ENCODE measurements around the gene UBXN6.

The UBXN6 gene

DNA sequence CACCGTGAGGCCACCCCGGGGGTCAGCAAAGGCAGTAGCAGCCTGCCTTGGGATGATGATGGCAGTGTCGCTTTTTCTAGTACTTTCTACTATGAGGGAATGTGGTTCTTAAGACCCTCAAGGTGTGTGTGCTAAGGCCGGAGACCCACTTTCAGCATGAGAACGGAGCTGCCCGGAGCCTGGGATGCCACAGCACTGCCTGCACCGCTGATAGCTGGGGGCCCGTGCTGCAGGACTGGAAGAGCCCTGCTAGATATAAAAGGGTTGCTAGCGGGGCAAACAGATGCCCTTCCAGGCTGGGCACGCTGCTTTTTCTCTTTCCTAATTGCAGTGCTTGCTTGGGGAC lies 46.2 kb upstream of the UBXN6 start:
- TF ChIP-seq CTCF (IDR thresholded peaks at IDR 0.05; ENCODE audit: insufficient read depth, low read depth, low read length, missing control alignments): no peak
- no peak for DNase-seq (ENCODE audit: low read depth)
- H3K4me3 ChIP-seq (ENCODE audit: low read length): no peak overlapping the region

DNA sequence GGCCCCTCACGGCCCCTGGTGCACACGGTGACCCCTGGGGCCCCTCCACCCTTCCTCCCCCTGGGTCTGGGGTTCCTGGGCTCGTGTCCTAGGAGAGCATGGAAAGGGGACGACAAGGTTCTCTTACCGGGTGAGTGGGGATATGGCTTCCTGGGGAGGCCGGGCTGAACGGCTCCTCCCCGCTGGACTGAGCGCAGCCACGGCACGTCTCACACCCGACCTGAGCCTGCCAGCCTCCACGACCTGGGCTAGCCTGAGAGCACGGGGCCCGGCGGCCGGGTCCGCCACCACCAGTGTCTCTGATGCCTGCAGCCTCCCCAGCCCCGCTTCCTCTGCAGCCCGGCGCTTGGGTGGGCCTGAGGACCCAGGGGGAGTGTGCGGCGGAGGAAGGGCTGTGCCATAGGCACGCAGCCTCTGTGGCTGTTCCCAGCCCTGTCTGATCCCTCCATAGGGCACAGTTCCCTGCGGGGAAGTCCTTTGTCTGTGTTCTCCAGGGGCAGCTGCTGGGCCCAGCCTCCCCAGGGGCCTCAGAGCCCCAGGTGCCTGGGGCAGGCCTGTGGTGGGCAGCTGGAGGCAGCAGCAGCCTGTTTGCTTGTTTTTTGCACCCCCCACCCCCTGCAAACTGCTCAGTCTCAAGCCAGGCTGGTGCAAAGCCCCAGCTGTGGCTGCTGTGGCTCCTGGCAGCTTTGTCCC lies 45.7 kb upstream of the UBXN6 start:
- DNase-seq (ENCODE audit: low read depth): no peak
- TF ChIP-seq CTCF (IDR thresholded peaks at IDR 0.05; ENCODE audit: insufficient read depth, low read depth, low read length, missing control alignments): no peak
- no peak overlapping the region for H3K4me3 ChIP-seq (ENCODE audit: low read length)

- no peak overlapping the region for H3K4me3 ChIP-seq (ENCODE audit: low read length)
- no peak for TF ChIP-seq CTCF (IDR thresholded peaks at IDR 0.05; ENCODE audit: insufficient read depth, low read depth, low read length, missing control alignments)
- DNase-seq (ENCODE audit: low read depth): no peak
Observed at GRCh38 chr19:4502282-4503131, 44.9 kb upstream of the UBXN6 start.

DNA sequence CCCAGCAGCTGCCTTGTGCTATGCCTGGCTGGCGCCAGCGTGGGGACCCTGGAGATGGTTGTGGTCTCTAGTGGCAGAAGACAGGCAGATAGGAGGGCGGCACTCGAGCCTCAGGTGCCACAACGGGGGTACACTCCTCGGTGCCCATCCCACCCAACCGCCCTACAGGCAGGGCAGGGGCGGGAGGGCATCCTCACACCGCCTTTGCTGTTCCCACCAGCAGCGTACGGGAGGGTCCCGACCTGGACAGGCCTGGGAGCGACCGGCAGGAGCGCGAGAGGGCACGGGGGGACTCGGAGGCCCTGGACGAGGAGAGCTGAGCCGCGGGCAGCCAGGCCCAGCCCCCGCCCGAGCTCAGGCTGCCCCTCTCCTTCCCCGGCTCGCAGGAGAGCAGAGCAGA lies 44.1 kb upstream of the UBXN6 start:
- no peak overlapping the region for H3K4me3 ChIP-seq (ENCODE audit: low read length)
- TF ChIP-seq CTCF (IDR thresholded peaks at IDR 0.05; ENCODE audit: insufficient read depth, low read depth, low read length, missing control alignments): no peak
- no peak for DNase-seq (ENCODE audit: low read depth)

DNA sequence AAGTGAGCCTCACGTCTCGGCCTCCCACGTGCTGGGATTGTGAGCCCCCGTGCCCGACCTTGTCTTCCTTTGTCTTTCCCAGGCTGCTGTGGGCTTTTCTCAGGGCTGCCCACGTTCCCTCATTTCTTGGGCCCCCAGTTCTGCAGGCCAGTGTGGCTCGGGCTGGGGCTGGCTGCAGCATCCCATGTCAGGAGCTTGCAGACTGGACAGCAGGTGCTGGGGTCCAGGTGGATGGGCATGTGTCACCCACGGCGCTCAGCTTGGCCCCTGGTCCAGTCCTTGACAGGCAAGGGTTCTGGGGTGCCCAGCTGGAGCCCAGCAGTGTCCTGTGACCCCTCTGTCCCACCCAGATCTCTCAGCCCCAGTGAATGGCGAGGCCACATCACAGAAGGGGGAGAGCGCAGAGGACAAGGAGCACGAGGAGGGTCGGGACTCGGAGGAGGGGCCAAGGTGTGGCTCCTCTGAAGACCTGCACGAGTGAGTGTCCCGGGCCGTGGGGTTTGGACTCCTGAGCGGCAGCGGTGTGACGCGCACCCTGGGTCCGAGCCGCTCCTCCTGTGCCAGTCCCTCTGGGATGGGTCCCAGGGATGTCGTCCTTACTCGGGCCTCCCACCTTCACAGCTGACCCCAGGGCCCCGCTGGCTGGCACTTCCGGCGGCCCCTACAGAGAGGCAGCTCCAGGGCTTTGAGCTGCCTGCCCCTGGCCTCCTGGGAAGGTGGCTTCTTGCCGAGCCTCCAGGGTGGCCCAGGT lies 43.4 kb upstream of the UBXN6 start:
- H3K4me3 ChIP-seq (ENCODE audit: low read length): no peak overlapping the region
- DNase-seq (ENCODE audit: low read depth): no peak
- no peak for TF ChIP-seq CTCF (IDR thresholded peaks at IDR 0.05; ENCODE audit: insufficient read depth, low read depth, low read length, missing control alignments)

DNA sequence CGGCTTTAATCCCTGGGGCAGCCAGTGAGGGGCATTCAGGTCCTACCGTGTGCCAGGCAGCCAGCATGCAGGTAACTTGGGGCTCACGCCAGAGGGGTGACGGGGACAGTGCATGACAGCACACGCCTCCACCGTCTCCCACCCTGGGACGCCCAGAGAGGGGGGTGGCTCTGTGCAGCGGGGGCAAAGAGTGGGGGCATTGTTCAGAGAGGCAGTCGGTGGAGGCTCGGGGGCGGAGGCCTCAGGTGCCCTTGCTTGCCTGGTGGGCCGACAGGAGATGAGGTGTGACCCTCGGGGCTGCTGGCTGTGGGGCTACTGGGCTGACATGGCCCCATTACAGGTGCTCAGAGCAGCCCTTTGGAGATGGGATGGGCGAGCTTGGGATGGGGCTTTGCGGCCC lies 42.3 kb upstream of the UBXN6 start:
- DNase-seq (ENCODE audit: low read depth): no peak
- no peak overlapping the region for H3K4me3 ChIP-seq (ENCODE audit: low read length)
- TF ChIP-seq CTCF (IDR thresholded peaks at IDR 0.05; ENCODE audit: insufficient read depth, low read depth, low read length, missing control alignments): no peak
